ENCODE data around the gene SIGLEC12. TPM values are rescaled to one million over a fixed set of nuclear protein-coding genes. Genes with fewer than 3 reads are reported as not detected.

SIGLEC12 gene
- total RNA-seq, 1 experiment from 2014 or later = not detected

GRCh38 chr19:51460164-51460992, 41.2 kb downstream of the SIGLEC12 start:
- CTCF ChIA-PET = interaction anchor here (0.6 kb wide), 1 partner anchor 82 kb away, joined by 4 read pairs; no protein-coding TSS in a partner anchor
- in situ Hi-C loops (cut with HindIII; ENCODE audit: low pct_unique_long_range_greater_than_20kb, low sequenced_read_pairs) = no loop called here

DNA sequence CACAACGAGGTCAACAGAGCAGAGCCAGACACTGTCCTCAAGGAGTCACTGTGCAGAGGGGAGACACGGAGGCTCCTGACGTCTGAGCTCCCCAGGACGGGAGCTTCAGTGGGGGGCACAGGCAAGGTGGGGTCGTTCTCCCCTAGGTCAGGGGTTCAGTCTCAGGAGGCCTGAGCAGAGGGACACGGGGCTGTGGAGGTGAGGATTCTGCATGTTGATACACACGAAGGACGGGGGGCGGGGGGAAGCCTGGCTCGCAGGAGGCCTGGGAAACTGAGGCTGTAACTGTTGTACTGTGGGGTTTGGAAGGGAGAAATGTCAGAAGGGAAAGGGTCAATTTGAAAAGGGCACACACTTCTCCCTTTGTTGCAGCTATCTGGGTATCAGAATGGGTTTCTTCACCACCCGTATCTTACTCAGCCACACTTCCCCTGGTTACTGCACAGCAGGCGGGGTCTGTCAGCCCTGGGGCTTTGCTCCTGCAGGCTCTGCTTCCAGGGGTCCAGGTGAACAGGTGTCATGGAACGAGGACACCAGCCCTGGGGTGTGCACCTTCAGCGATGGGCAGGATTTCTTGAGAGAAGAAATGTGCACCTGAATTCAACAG, 42.6 kb downstream of the SIGLEC12 start:
- no TSS peak for BruUV-seq (replicated peaks)
- ATAC-seq (no peak), DNase-seq (ENCODE audit: low read depth, low spot score) (no peak)
- Histone ChIP-seq H3K27me3 (ENCODE audit: control insufficient read depth, insufficient read depth, low read length) (no peaks in the 10 kb centered on the region), H3K4me3 (ENCODE audit: low read depth in 2 of 2, low read length in 2 of 2) (no peak overlapping the region), H3K4me1 (ENCODE audit: control insufficient read depth, insufficient read depth, low read length) (no peaks in the 10 kb centered on the region), H3K27ac (ENCODE audit: low read length) (no peak overlapping the region), H3K36me3 (ENCODE audit: control insufficient read depth, insufficient read depth, low read length) (no peaks in the 10 kb centered on the region), H3K9me3 (ENCODE audit: control insufficient read depth, insufficient read depth, low read depth, low read length) (no peaks in the 10 kb centered on the region)
- ChIA-PET POLR2A (no interaction called here), CTCF (interaction anchor here (0.6 kb wide), 1 partner anchor 202 kb away, joined by 8 read pairs; no protein-coding TSS in a partner anchor)
- no peak for TF ChIP-seq REST (IDR thresholded peaks at IDR 0.05; ENCODE audit: insufficient read depth in 1 of 2, low read depth in 2 of 2, low read length in 1 of 2)
- no peak for TF ChIP-seq POLR2AphosphoS5 (IDR thresholded peaks at IDR 0.05; ENCODE audit: low read depth, low read length)
- TF ChIP-seq SIN3A (IDR thresholded peaks at IDR 0.05; ENCODE audit: borderline replicate concordance, insufficient read depth, low read depth, low read length) = no peak
- TF ChIP-seq, protein P1, sequence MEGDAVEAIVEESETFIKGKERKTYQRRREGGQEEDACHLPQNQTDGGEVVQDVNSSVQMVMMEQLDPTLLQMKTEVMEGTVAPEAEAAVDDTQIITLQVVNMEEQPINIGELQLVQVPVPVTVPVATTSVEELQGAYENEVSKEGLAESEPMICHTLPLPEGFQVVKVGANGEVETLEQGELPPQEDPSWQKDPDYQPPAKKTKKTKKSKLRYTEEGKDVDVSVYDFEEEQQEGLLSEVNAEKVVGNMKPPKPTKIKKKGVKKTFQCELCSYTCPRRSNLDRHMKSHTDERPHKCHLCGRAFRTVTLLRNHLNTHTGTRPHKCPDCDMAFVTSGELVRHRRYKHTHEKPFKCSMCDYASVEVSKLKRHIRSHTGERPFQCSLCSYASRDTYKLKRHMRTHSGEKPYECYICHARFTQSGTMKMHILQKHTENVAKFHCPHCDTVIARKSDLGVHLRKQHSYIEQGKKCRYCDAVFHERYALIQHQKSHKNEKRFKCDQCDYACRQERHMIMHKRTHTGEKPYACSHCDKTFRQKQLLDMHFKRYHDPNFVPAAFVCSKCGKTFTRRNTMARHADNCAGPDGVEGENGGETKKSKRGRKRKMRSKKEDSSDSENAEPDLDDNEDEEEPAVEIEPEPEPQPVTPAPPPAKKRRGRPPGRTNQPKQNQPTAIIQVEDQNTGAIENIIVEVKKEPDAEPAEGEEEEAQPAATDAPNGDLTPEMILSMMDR (IDR thresholded peaks at IDR 0.05) = no peak
- TF ChIP-seq TCF7L2 (IDR thresholded peaks at IDR 0.05; ENCODE audit: low read depth, low read length) = no peak
- intact Hi-C loops (cut with micrococcal nuclease; ENCODE audit: unreplicated experiment) = no loop called here
- in situ Hi-C loops (cut with HindIII; ENCODE audit: low pct_unique_long_range_greater_than_20kb, low sequenced_read_pairs) = no loop called here

More at GRCh38 chr19:51460164-51460992, 41.2 kb downstream of the SIGLEC12 start:
- H3K4me1 ChIP-seq (ENCODE audit: control insufficient read depth, insufficient read depth, low read length) = no peaks in the 10 kb centered on the region
- POLR2A ChIA-PET = interaction anchor here (0.7 kb wide), 1 partner anchor 121 kb away, joined by 3 read pairs; no protein-coding TSS in a partner anchor
- no peak overlapping the region for H3K27ac ChIP-seq (ENCODE audit: low read length)
- BruUV-seq (replicated peaks) = no TSS peak
- H3K9me3 ChIP-seq (ENCODE audit: control insufficient read depth, insufficient read depth, low read depth, low read length) = no peaks in the 10 kb centered on the region
- intact Hi-C loops (cut with micrococcal nuclease; ENCODE audit: unreplicated experiment) = no loop called here
- DNase-seq (ENCODE audit: low read depth, low spot score) = no peak
- no peak for TF ChIP-seq REST (IDR thresholded peaks at IDR 0.05; ENCODE audit: insufficient read depth in 1 of 2, low read depth in 2 of 2, low read length in 1 of 2)
- no peak for TF ChIP-seq POLR2AphosphoS5 (IDR thresholded peaks at IDR 0.05; ENCODE audit: low read depth, low read length)
- no peak for TF ChIP-seq SIN3A (IDR thresholded peaks at IDR 0.05; ENCODE audit: borderline replicate concordance, insufficient read depth, low read depth, low read length)
- no peak for TF ChIP-seq TCF7L2 (IDR thresholded peaks at IDR 0.05; ENCODE audit: low read depth, low read length)
- TF ChIP-seq, protein P1 (IDR thresholded peaks at IDR 0.05) = no peak
- H3K27me3 ChIP-seq (ENCODE audit: control insufficient read depth, insufficient read depth, low read length) = peaks cover 3% of the 10 kb centered on the region; the same call in 1 of the 2 replicates
- H3K36me3 ChIP-seq (ENCODE audit: control insufficient read depth, insufficient read depth, low read length) = no peaks in the 10 kb centered on the region
- H3K4me3 ChIP-seq (ENCODE audit: low read depth in 2 of 2, low read length in 2 of 2) = no peak overlapping the region
- ATAC-seq = no peak

All from Panc1 (cell line).